PC-3 (cell line): ENCODE data around the gene UNC45B.

Experiments used
- CTCF ChIP-seq: fragments of 300-600 bp; sonication (generic); conservative IDR thresholded peaks from 2 replicates; pipeline ENCODE4 v1.5.1; 2017; ENCODE audit warnings: antibody characterized with exemption, low read depth, mild to moderate bottlenecking, low read length
- EZH2 ChIP-seq: fragments of 300-600 bp; sonication (generic); IDR thresholded peaks from one replicate; pipeline ENCODE4 v1.6.1; 2017; ENCODE audit warnings: antibody characterized with exemption, mild to moderate bottlenecking, low read length; ENCODE audit not compliant: unreplicated experiment

DNA sequence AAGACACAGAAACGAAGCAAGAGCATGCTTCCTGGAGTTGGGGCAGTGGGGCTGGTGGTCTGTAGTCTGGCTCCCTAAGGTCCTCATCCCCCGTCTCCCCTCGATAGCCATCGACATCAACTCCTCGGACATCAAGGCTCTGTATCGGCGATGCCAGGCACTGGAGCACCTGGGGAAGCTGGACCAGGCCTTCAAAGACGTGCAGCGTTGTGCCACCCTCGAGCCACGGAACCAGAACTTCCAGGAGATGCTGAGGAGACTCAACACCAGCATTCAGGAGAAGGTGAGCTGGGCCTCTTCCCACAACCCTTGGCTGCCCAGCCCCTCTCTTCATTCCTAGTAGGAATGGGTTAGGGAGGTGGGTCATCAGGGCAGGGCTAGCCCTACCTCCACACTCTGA is 2.3 kb downstream of the UNC45B start:
- TF ChIP-seq CTCF (no peak), EZH2 (no peak)
